ENCODE measurements around the gene ARMC7. TPM values are rescaled to one million over a fixed set of nuclear protein-coding genes. Genes with fewer than 3 reads are reported as not detected.
A peak's percentile ranks its signal among the peaks of the same experiment; 100 is the strongest.
"Not testable (repeated sequence)": the region's sequence is repeated elsewhere in the genome, so short reads cannot be mapped to it uniquely, and the experiment has no call there.

Gene ARMC7
- total RNA-seq, 2 experiments from 2014 or later = 16.2 to 17.6 TPM

GRCh38 chr17:75130632-75131277, 21.0 kb downstream of the ARMC7 start:
- Mint-ChIP-seq H3K27me3 (no peaks in the 10 kb centered on the region), H3K27ac (peak overlapping the region; percentile 84), H3K4me3 (peak overlapping the region; percentile 89), H3K36me3 (peaks cover 9% of the 10 kb centered on the region), H3K4me1 (peaks cover 17% of the 10 kb centered on the region), H3K9me3 (no peaks in the 10 kb centered on the region)
- peak; percentile 41 for ATAC-seq (ENCODE audit: low read depth)
- DNase-seq = no peak
- POLR2A ChIA-PET = interaction anchor here (0.5 to 3.9 kb wide), 15 partner anchors 10 to 330 kb away, joined by 3 to 45 read pairs (median 3); partner anchors contain the start of genes ARMC7, GRB2, JPT1 and MRPL58

GRCh38 chr17:75131278-75132017, 21.7 kb downstream of the ARMC7 start, which contains the start of gene NT5C:
Gene NT5C, minus strand, starts transcription at chr17:75131742. Its CDS starts 35 bp downstream, at chr17:75131707.
- H3K27ac Mint-ChIP-seq = peak within 1 kb of the TSS; percentile 85
- H3K36me3 Mint-ChIP-seq = peaks cover 9% of the 10 kb centered on the region
- no peaks in the 10 kb centered on the region for H3K9me3 Mint-ChIP-seq

GRCh38 chr17:75132018-75133000, 22.5 kb downstream of the ARMC7 start:
- not testable (repeated sequence) for ATAC-seq (ENCODE audit: low read depth); H3K9me3 Mint-ChIP-seq; H3K27me3 Mint-ChIP-seq; H3K4me1 Mint-ChIP-seq; DNase-seq
- POLR2A ChIA-PET = interaction anchor here (0.6 to 3.9 kb wide), 9 partner anchors 9 to 129 kb away, joined by 3 to 45 read pairs (median 4); partner anchors contain the start of genes ARMC7, GGA3, JPT1 and MRPL58
- Mint-ChIP-seq H3K36me3 (peaks cover 13% of the 10 kb centered on the region), H3K4me3 (peak overlapping the region; percentile 85), H3K27ac (peak overlapping the region; percentile 85)

More at GRCh38 chr17:75131278-75132017, 21.7 kb downstream of the ARMC7 start, which contains the start of gene NT5C:
- Mint-ChIP-seq H3K27me3 (no peaks in the 10 kb centered on the region), H3K4me3 (peak within 1 kb of the TSS; percentile 89), H3K4me1 (peaks cover 10% of the 10 kb centered on the region)
- ATAC-seq (ENCODE audit: low read depth) = peak; percentile 80
- POLR2A ChIA-PET = interaction anchor here (0.6 to 3.9 kb wide), 14 partner anchors 10 to 329 kb away, joined by 3 to 45 read pairs (median 4); partner anchors contain the start of genes ARMC7, GGA3, GRB2 and JPT1
- peak; percentile 86 for DNase-seq

- H3K27ac Mint-ChIP-seq = peak overlapping the region; percentile 33
- H3K36me3 Mint-ChIP-seq = peaks cover 13% of the 10 kb centered on the region
- H3K4me1 Mint-ChIP-seq = peaks cover 10% of the 10 kb centered on the region
- no peak for DNase-seq
- no peaks in the 10 kb centered on the region for H3K27me3 Mint-ChIP-seq
- no peak for ATAC-seq (ENCODE audit: low read depth)
- POLR2A ChIA-PET = interaction anchor here (1.4 to 3.9 kb wide), 3 partner anchors 20 to 21 kb away, joined by 4 to 45 read pairs (median 20); partner anchors contain the start of genes ARMC7 and JPT1
- no peaks in the 10 kb centered on the region for H3K9me3 Mint-ChIP-seq
- no peak overlapping the region for H3K4me3 Mint-ChIP-seq
Measured at GRCh38 chr17:75133001-75133400, 23.2 kb downstream of the ARMC7 start.

GRCh38 chr17:75133607-75134347, 24.0 kb downstream of the ARMC7 start:
- not testable (repeated sequence) for ATAC-seq (ENCODE audit: low read depth); H3K4me1 Mint-ChIP-seq; H3K27me3 Mint-ChIP-seq; H3K27ac Mint-ChIP-seq; H3K9me3 Mint-ChIP-seq; H3K4me3 Mint-ChIP-seq; DNase-seq
- POLR2A ChIA-PET = interaction anchor here (1.3 to 3.9 kb wide), 4 partner anchors 8 to 21 kb away, joined by 4 to 45 read pairs (median 4); partner anchors contain the start of genes ARMC7 and JPT1
- H3K36me3 Mint-ChIP-seq = peaks cover 11% of the 10 kb centered on the region

- ATAC-seq (ENCODE audit: low read depth) (no peak), DNase-seq (no peak)
- Mint-ChIP-seq H3K27ac (no peak overlapping the region), H3K4me3 (no peak overlapping the region), H3K27me3 (no peaks in the 10 kb centered on the region), H3K9me3 (no peaks in the 10 kb centered on the region), H3K4me1 (peaks cover 8% of the 10 kb centered on the region), H3K36me3 (peaks cover 13% of the 10 kb centered on the region)
- POLR2A ChIA-PET = interaction anchor here (1.6 kb wide), 1 partner anchor 10 kb away, joined by 4 read pairs; no protein-coding TSS in a partner anchor
Measured at GRCh38 chr17:75135452-75135851, 25.7 kb downstream of the ARMC7 start.

GRCh38 chr17:75135946-75136345, 26.2 kb downstream of the ARMC7 start:
- no peaks in the 10 kb centered on the region for H3K27me3 Mint-ChIP-seq
- peaks cover 10% of the 10 kb centered on the region for H3K4me1 Mint-ChIP-seq
- POLR2A ChIA-PET = interaction anchor here (1.3 kb wide), 1 partner anchor 19 kb away, joined by 3 read pairs; no protein-coding TSS in a partner anchor
- no peak for DNase-seq
- no peaks in the 10 kb centered on the region for H3K9me3 Mint-ChIP-seq
- no peak overlapping the region for H3K27ac Mint-ChIP-seq
- no peak overlapping the region for H3K4me3 Mint-ChIP-seq
- no peak for ATAC-seq (ENCODE audit: low read depth)
- H3K36me3 Mint-ChIP-seq = peaks cover 13% of the 10 kb centered on the region

GRCh38 chr17:75137762-75138161, 28.0 kb downstream of the ARMC7 start:
- DNase-seq; H3K27me3 Mint-ChIP-seq; H3K9me3 Mint-ChIP-seq; ATAC-seq (ENCODE audit: low read depth); H3K27ac Mint-ChIP-seq; H3K4me3 Mint-ChIP-seq: not testable (repeated sequence)
- peaks cover 21% of the 10 kb centered on the region for H3K36me3 Mint-ChIP-seq
- POLR2A ChIA-PET = interaction anchor here (0.6 to 1.1 kb wide), 3 partner anchors 14 to 65 kb away, joined by 3 to 6 read pairs (median 3); no protein-coding TSS in a partner anchor
- peaks cover 21% of the 10 kb centered on the region for H3K4me1 Mint-ChIP-seq

- Mint-ChIP-seq H3K4me3 (no peak overlapping the region), H3K36me3 (peaks cover 24% of the 10 kb centered on the region), H3K27ac (no peak overlapping the region), H3K27me3 (no peaks in the 10 kb centered on the region), H3K9me3 (no peaks in the 10 kb centered on the region), H3K4me1 (peaks cover 17% of the 10 kb centered on the region)
- POLR2A ChIA-PET = interaction anchor here (1.4 kb wide), 1 partner anchor 25 kb away, joined by 3 read pairs; no protein-coding TSS in a partner anchor
- ATAC-seq (ENCODE audit: low read depth) (no peak), DNase-seq (no peak)
Measured at GRCh38 chr17:75138519-75138918, 28.8 kb downstream of the ARMC7 start.

- Mint-ChIP-seq H3K27me3 (no peaks in the 10 kb centered on the region), H3K9me3 (no peaks in the 10 kb centered on the region), H3K4me1 (peaks cover 17% of the 10 kb centered on the region), H3K4me3 (no peak overlapping the region), H3K27ac (no peak overlapping the region), H3K36me3 (peaks cover 42% of the 10 kb centered on the region)
- POLR2A ChIA-PET = interaction anchor here (1.7 to 2.1 kb wide), 2 partner anchors 11 to 12 kb away, joined by 7 to 10 read pairs; partner anchors contain the start of genes JPT1 and NT5C
- ATAC-seq (ENCODE audit: low read depth) = no peak
- no peak for DNase-seq
Measured at GRCh38 chr17:75142236-75142971, 32.6 kb downstream of the ARMC7 start.

- ATAC-seq (ENCODE audit: low read depth) (no peak), DNase-seq (peak; percentile 5)
- Mint-ChIP-seq H3K36me3 (peaks cover 52% of the 10 kb centered on the region), H3K27me3 (no peaks in the 10 kb centered on the region), H3K9me3 (no peaks in the 10 kb centered on the region), H3K4me3 (no peak overlapping the region), H3K4me1 (peaks cover 26% of the 10 kb centered on the region), H3K27ac (no peak overlapping the region)
- POLR2A ChIA-PET = interaction anchor here (0.7 to 3.1 kb wide), 6 partner anchors 9 to 635 kb away, joined by 3 to 17 read pairs (median 4); partner anchors contain the start of genes JPT1 and NT5C
Measured at GRCh38 chr17:75144816-75145512, 35.2 kb downstream of the ARMC7 start.

All from activated naive CD8-positive, alpha-beta T cell treated with anti-CD3 and anti-CD28 coated beads, Interleukin-2, amount 10 ng/mL, durations not matched to agents 7 days and 5 days (primary cell).